Astrocyte of the spinal cord (primary cell): ENCODE measurements around the gene RFPL4AL1.

ENCODE experiments used
- DNase-seq: peaks from one replicate; pipeline ENCODE4 v3.0.0; 2011; ENCODE audit warnings: low read depth, low spot score
- H3K4me3 ChIP-seq: 2 replicates; pipeline ENCODE4 v1.5.1; 2011; ENCODE audit warnings: low read depth, mild to moderate bottlenecking, low read length, moderate library complexity
- CTCF ChIP-seq: IDR thresholded peaks from 2 replicates; pipeline ENCODE4 v1.5.1; 2012; ENCODE audit warnings: low read depth, mild to moderate bottlenecking, low read length, inconsistent platforms
- in situ Hi-C: cut with HindIII; loops from 2 replicates; pipeline ENCODE4 v1.10.0; 2017; ENCODE audit warnings: low sequenced_read_pairs

RFPL4AL1 gene

GRCh38 chr19:55802281-55802680, 33.4 kb downstream of the RFPL4AL1 start:
- no peak overlapping the region for H3K4me3 ChIP-seq
- in situ Hi-C loops: no loop called here
- DNase-seq: no peak
- no peak for TF ChIP-seq CTCF

GRCh38 chr19:55809381-55810058, 40.6 kb downstream of the RFPL4AL1 start:
- no peak overlapping the region for H3K4me3 ChIP-seq
- DNase-seq: peak; percentile 0
- peak; percentile 15 for TF ChIP-seq CTCF
- in situ Hi-C loops: no loop called here

- in situ Hi-C loops: no loop called here
- no peak for TF ChIP-seq CTCF
These were observed 42.4 kb downstream of the RFPL4AL1 start for GRCh38 chr19:55811340-55811739.

GRCh38 chr19:55812449-55812848, 43.5 kb downstream of the RFPL4AL1 start:
- in situ Hi-C loops: no loop called here

More at GRCh38 chr19:55811340-55811739, 42.4 kb downstream of the RFPL4AL1 start:
- DNase-seq: no peak
- no peak overlapping the region for H3K4me3 ChIP-seq

GRCh38 chr19:55813906-55814305, 45.0 kb downstream of the RFPL4AL1 start:
- no peak for DNase-seq
- H3K4me3 ChIP-seq: no peak overlapping the region
- in situ Hi-C loops: no loop called here
- TF ChIP-seq CTCF: no peak

More at GRCh38 chr19:55812449-55812848, 43.5 kb downstream of the RFPL4AL1 start:
- H3K4me3 ChIP-seq: no peak overlapping the region
- TF ChIP-seq CTCF: no peak
- no peak for DNase-seq

GRCh38 chr19:55820037-55820436, 51.1 kb downstream of the RFPL4AL1 start:
- in situ Hi-C loops: no loop called here
- H3K4me3 ChIP-seq: no peak overlapping the region
- no peak for TF ChIP-seq CTCF
- no peak for DNase-seq
